KMS-11 (cell line): Measurements from ENCODE around the gene ESF1.

Experiments
- H2AFZ ChIP-seq: fragments of 200-600 bp; sonication (generic); 2 replicates; pipeline ENCODE4 v1.6.1; 2016; ENCODE audit warnings: antibody characterized with exemption, mixed run types, low read depth
- H3K27ac ChIP-seq: fragments of 200-600 bp; sonication (generic); 2 replicates; pipeline ENCODE4 v1.6.1; 2016; ENCODE audit warnings: mild to moderate bottlenecking, mixed run types
- H3K27me3 ChIP-seq: fragments of 200-600 bp; sonication (generic); 2 replicates; pipeline ENCODE4 v1.6.1; 2017; ENCODE audit warnings: mild to moderate bottlenecking, low read depth, mixed run types, moderate library complexity; ENCODE audit not compliant: insufficient read depth
- H3K36me3 ChIP-seq: fragments of 200-600 bp; sonication (generic); 2 replicates; pipeline ENCODE4 v1.6.1; 2017; ENCODE audit warnings: mild to moderate bottlenecking, mixed run types; ENCODE audit not compliant: insufficient read depth
- H3K4me1 ChIP-seq: fragments of 200-600 bp; sonication (generic); 2 replicates; pipeline ENCODE4 v1.6.1; 2016; ENCODE audit warnings: mild to moderate bottlenecking, low read depth, mixed run types; ENCODE audit not compliant: poor library complexity, severe bottlenecking
- H3K4me2 ChIP-seq: fragments of 200-600 bp; sonication (generic); 2 replicates; pipeline ENCODE4 v1.7.0; 2016; ENCODE audit warnings: mild to moderate bottlenecking, mixed run types
- H3K4me3 ChIP-seq: fragments of 200-600 bp; sonication (generic); IDR thresholded peaks from 2 replicates; pipeline ENCODE4 v1.6.1; 2017; ENCODE audit warnings: low read depth, low read length, mixed read lengths; ENCODE audit not compliant: insufficient read depth
- H3K79me2 ChIP-seq: fragments of 200-600 bp; sonication (generic); 2 replicates; pipeline ENCODE4 v1.6.1; 2016; ENCODE audit warnings: low read depth, mixed run types; ENCODE audit not compliant: insufficient read depth
- H3K9ac ChIP-seq: fragments of 200-600 bp; sonication (generic); 2 replicates; pipeline ENCODE4 v1.6.1; 2016; ENCODE audit warnings: mild to moderate bottlenecking, mixed run types
- H4K20me1 ChIP-seq: fragments of 200-600 bp; sonication (generic); 2 replicates; pipeline ENCODE4 v1.6.1; 2016; ENCODE audit warnings: mild to moderate bottlenecking, mixed run types; ENCODE audit not compliant: insufficient read depth
- TF ChIP-seq, protein P1 (sequence below): fragments of 200-600 bp; sonication (generic); conservative IDR thresholded peaks from 2 replicates; pipeline ENCODE4 v1.6.1; 2017; ENCODE audit warnings: low read depth, mild to moderate bottlenecking, antibody characterized with exemption, low read length, moderate library complexity, mixed read lengths

The ESF1 gene, protein sequence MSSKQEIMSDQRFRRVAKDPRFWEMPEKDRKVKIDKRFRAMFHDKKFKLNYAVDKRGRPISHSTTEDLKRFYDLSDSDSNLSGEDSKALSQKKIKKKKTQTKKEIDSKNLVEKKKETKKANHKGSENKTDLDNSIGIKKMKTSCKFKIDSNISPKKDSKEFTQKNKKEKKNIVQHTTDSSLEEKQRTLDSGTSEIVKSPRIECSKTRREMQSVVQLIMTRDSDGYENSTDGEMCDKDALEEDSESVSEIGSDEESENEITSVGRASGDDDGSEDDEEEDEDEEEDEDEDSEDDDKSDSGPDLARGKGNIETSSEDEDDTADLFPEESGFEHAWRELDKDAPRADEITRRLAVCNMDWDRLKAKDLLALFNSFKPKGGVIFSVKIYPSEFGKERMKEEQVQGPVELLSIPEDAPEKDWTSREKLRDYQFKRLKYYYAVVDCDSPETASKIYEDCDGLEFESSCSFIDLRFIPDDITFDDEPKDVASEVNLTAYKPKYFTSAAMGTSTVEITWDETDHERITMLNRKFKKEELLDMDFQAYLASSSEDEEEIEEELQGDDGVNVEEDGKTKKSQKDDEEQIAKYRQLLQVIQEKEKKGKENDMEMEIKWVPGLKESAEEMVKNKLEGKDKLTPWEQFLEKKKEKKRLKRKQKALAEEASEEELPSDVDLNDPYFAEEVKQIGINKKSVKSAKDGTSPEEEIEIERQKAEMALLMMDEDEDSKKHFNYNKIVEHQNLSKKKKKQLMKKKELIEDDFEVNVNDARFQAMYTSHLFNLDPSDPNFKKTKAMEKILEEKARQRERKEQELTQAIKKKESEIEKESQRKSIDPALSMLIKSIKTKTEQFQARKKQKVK

GRCh38 chr20:13784893-13785715 is at the start of gene ESF1, which contains the start of gene NDUFAF5:
ESF1 (minus strand) TSS chr20:13784919; CDS start chr20:13783140, 1,779 bp downstream.
NDUFAF5 (plus strand) TSS chr20:13785028; CDS start chr20:13785069, 41 bp downstream.
- H3K4me1 ChIP-seq = peaks cover 20% of the 10 kb centered on the region
- peaks cover 30% of the 10 kb centered on the region for H3K79me2 ChIP-seq
- no peaks in the 10 kb centered on the region for H4K20me1 ChIP-seq
- H3K27ac ChIP-seq = peak within 1 kb of the TSS; percentile 77
- no peaks in the 10 kb centered on the region for H3K36me3 ChIP-seq
- no peaks in the 10 kb centered on the region for H3K27me3 ChIP-seq
- H3K4me3 ChIP-seq = no peak within 1 kb of the TSS
- peak within 1 kb of the TSS; percentile 79 for H2AFZ ChIP-seq
- TF ChIP-seq, protein P1, sequence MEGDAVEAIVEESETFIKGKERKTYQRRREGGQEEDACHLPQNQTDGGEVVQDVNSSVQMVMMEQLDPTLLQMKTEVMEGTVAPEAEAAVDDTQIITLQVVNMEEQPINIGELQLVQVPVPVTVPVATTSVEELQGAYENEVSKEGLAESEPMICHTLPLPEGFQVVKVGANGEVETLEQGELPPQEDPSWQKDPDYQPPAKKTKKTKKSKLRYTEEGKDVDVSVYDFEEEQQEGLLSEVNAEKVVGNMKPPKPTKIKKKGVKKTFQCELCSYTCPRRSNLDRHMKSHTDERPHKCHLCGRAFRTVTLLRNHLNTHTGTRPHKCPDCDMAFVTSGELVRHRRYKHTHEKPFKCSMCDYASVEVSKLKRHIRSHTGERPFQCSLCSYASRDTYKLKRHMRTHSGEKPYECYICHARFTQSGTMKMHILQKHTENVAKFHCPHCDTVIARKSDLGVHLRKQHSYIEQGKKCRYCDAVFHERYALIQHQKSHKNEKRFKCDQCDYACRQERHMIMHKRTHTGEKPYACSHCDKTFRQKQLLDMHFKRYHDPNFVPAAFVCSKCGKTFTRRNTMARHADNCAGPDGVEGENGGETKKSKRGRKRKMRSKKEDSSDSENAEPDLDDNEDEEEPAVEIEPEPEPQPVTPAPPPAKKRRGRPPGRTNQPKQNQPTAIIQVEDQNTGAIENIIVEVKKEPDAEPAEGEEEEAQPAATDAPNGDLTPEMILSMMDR = no peak
- peak within 1 kb of the TSS; percentile 81 for H3K9ac ChIP-seq
- H3K4me2 ChIP-seq = peak within 1 kb of the TSS; percentile 71

DNA sequence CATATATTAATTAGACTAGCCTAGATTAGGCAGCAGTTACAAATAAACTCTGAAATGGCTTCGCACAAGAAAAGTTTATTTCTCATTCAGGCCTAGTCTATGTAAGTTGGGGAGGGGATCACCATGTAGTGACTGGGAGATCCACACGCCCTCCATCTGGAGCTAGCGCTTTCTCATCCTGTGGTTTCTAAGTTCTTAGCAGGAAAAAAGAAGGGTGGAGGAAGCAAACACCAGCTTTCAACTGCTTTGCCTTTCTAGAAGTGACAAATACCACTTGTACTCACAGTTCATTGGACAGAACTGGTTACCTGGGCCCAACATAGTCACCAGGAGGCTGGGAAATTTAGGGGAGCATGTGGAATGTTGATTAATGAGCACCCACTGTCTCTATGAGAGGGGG is 46.8 kb upstream of the ESF1 start:
- H4K20me1 ChIP-seq = no peaks in the 10 kb centered on the region
- no peak overlapping the region for H3K4me2 ChIP-seq
- no peak overlapping the region for H3K9ac ChIP-seq
- H3K4me3 ChIP-seq = no peak overlapping the region
- H2AFZ ChIP-seq = no peak overlapping the region
- no peaks in the 10 kb centered on the region for H3K4me1 ChIP-seq
- TF ChIP-seq, protein P1 = no peak
- no peaks in the 10 kb centered on the region for H3K79me2 ChIP-seq
- H3K27ac ChIP-seq = no peak overlapping the region
- no peaks in the 10 kb centered on the region for H3K36me3 ChIP-seq
- no peaks in the 10 kb centered on the region for H3K27me3 ChIP-seq

DNA sequence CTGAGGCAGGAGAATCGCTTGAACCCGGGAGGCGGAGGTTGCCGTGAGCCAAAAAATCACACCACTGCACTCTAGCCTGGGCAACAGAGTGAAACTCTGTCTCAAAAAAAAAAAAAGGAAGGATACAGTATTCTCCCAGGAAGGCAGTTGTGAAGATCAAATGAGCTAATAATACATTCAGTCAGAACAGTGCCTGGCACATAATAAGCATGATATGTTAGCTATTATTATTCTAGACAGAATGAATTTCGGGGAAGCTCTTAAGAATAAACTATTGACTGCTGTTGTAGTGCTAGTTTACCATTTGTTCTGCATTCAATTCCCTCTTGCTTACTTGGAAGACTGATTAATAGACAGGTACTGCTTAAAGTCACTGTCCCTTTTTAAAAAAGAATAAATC is 40.7 kb upstream of the ESF1 start:
- TF ChIP-seq, protein P1 = no peak
- Histone ChIP-seq H3K9ac (no peak overlapping the region), H3K36me3 (no peaks in the 10 kb centered on the region), H4K20me1 (no peaks in the 10 kb centered on the region), H2AFZ (no peak overlapping the region), H3K4me2 (no peak overlapping the region), H3K4me1 (no peaks in the 10 kb centered on the region), H3K79me2 (no peaks in the 10 kb centered on the region), H3K4me3 (no peak overlapping the region), H3K27ac (no peak overlapping the region), H3K27me3 (no peaks in the 10 kb centered on the region)

DNA sequence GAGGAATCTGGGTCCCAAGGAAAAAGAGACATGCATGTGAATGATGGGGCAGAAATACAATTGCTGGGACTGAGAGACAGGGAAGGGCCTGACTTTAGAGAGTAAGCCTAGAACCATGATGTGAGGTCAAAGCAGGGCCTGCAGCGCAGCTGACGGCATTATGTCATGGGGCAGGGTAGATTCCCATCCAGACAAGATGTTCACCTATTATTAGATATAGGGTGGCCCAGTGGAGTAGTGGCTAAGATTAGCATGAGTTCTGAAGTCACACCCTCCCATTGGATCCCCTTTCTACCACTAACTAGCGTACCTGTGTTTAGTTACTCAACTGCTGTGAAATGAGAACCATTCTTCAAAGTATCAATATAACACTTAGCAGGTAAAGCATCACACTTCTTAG is 39.7 kb upstream of the ESF1 start:
- H3K79me2 ChIP-seq = no peaks in the 10 kb centered on the region
- no peaks in the 10 kb centered on the region for H4K20me1 ChIP-seq
- H3K4me2 ChIP-seq = no peak overlapping the region
- H3K27me3 ChIP-seq = no peaks in the 10 kb centered on the region
- H3K36me3 ChIP-seq = no peaks in the 10 kb centered on the region
- H3K9ac ChIP-seq = no peak overlapping the region
- H3K4me3 ChIP-seq = no peak overlapping the region
- H2AFZ ChIP-seq = no peak overlapping the region
- no peaks in the 10 kb centered on the region for H3K4me1 ChIP-seq
- TF ChIP-seq, protein P1 = no peak
- H3K27ac ChIP-seq = no peak overlapping the region
